C1 segment of cervical spinal cord (tissue), 14 donors: ENCODE measurements around the gene MYT1.

ENCODE experiments used
- DNase-seq, 14 donors: peaks; one replicate each; lab custom pipeline; 2025; lab: John Stamatoyannopoulos, UW

Gene MYT1

DNA sequence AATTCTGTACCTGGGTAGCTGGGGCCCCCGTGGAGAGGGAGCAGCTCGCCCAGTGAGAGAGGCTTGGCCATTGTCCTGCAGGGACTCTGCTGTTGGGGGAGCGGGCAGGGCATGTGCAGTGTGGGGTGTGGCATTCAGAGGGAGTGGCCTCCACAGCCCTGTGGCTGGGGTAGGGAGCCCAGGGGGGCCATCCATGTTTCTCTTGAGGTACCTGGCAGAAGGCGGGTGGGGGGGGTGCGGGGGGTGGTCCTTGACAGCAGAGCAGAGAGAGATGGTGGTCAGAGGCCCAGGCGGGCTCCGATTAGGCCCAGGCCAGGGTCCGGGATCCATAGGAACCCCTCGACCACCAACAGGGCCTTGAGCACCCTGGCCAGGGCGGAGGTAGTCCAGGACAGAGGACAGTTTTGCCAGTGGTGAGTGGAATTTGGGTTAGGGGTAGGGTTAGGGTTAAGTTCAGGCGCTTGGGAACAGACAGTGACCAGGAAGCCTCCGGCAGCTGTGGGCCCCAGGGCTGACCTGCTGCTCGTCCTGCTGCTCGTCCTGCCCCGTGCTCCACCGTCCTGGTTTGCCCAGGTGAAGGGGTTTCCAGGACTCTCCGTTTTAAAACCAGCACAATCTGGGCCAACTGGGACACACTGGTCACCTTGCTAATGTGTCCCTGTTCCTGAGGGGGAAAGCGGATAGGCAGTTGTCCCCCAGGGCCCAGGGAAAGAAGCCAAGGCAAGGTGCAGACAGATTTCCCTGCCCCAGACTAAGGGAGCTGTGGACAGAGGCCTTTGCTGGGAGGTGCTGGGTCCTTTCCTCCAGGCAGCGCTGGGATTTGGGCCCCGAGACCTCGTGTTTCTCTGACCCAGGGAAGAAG is 24.8 kb upstream of the MYT1 start:
- no peak for DNase-seq

DNA sequence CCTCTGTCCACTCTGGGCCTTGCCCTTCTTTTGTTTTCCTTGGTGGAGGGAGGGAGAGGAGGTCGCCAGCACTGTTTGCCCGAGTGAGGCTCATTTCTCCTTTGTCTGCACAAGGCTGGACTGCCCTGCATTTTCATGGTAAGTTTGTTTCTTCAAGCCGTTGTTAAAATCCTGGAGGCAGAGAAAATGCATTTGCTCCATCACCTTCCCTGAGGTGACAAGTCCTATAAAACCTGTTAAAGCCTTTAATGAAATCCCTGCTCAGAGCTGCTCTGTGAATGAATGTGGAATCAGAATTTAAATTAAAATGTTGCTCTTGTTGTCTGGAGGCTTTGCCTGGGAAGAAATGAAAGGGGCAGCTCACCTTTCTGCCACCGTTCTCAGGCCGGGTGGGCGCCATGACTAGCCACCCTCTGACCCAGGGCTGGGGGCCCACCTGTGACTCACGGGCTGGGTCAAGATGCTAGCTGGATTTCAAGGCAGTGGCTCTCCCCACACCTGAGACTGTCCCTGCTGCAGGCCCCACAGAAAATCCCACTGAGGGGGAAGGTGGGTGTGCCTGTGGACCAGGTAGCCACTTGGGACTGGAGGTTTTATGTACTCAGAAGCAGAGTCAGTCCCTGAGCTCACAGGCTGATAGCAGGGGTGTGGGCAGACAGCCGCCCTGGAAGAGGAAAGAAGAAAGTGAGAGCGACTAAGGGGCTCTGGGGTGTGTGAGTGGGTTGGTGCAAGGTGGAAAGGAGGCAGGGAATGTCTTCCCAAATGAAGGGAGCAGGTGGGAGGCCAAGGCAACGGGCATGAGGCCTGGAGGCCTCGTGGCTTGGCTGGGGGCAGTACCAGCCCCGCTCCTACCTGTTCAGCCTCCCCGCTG is 24.0 kb upstream of the MYT1 start:
- DNase-seq = no peak

DNA sequence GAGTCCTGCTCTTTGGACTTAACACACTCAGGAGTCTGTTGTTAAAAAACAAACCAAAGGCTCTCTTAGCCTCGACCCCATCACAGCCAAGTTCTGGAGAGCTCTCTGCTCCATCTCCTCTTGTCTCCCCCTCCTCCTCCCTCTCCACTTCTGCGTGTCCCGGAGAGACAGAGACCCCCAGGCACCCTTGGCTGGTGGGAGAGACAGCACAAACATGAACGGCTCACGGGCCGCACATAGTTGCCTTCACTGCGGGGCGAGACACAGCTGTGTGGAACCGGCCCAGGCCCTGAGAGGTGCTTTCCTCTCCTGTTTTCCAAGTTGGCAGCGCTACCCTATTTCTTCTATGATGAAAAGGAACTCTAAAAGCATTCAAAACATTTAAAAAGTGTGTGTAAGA is 23.3 kb upstream of the MYT1 start:
- no peak for DNase-seq

DNA sequence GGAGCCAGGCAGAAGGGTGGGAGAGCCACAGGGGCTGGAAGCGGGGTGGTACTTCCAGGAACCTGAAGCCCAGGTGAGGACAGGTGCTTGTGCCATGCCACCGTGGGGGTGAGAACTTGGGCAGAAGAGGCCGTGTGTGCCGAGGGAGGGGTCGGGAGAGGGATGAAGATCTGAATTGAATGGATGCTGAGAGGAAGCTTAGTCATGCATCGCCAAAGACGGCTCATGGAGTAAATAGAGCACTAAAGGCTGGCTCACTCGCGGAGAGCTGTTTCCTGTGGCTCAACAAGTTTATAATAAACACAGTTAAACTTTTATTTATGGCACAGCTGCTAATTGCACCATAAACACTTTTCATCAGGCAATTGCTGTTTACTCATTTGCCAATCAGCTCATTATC is 21.7 kb upstream of the MYT1 start:
- no peak for DNase-seq

DNA sequence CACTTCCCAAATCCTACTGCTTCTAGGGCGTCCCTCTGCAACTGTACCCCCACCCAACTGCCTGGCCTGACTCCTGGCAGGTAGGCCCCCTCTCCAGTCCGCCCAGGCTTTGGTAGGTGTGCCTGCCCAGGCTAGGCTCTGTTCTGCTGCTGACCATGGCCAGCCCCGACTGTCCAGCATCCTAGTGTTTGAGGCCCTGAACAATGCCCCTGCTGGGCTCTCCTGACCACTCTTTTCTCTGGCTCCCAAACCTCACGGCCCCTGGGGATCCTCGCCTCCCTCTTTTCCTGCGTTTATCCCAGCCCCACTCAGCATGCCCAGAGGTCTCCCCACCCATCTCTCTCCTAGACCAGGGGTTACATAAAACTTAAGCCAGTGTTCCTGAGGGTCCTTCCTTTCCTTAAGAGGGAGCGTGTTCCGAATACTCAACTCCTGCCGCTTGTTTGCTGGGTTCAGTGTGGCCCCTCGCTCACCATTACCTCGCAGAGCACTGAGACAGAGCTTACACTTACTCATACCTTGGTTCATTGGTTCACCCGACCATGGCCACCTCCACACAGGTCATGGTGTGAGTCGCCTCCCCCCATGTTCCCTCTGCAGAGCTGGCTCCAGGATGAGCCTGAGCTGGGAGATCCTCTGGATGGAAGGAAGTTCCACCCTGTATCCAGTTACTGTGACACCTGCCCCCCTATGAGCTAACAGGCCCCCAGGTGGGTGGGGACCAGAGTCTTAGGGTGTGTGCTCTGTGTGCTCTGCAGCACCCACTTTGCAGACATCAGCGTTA is 21.0 kb upstream of the MYT1 start:
- no peak for DNase-seq

DNA sequence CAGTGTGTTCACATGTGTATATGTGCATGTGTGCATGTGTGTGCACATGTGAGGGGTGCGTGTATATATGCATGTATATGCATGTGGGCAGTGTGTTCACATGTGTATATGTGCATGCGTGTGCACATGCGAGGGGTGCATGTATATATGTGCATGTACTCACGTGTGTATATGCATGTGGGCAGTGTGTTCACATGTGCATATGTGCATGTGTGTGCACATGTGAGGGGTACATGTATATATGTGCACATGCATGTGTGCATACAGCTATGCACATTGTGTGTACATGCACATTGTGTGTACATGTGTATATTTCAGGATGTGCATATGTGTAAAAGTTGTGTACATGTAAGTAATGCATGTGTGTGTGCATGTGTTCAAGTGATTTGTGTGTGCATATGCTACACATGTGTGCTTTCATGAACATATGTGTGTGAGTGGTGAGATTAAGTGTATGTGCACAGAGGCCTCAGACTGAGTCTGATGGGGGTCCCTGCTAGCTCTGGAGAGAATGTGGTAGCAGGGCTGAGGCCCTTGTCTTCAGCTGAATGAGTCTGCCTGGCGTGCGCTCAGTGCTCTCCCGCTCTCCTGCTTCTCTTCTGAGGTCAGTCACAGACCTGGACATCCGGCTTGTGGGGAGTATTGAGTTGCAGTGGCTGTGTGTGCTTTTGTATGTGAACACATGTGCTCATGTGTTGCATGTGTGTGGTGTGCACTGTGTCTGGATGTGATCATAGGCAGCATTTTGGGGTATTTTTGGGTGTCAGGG is 19.9 kb upstream of the MYT1 start:
- no peak for DNase-seq

DNA sequence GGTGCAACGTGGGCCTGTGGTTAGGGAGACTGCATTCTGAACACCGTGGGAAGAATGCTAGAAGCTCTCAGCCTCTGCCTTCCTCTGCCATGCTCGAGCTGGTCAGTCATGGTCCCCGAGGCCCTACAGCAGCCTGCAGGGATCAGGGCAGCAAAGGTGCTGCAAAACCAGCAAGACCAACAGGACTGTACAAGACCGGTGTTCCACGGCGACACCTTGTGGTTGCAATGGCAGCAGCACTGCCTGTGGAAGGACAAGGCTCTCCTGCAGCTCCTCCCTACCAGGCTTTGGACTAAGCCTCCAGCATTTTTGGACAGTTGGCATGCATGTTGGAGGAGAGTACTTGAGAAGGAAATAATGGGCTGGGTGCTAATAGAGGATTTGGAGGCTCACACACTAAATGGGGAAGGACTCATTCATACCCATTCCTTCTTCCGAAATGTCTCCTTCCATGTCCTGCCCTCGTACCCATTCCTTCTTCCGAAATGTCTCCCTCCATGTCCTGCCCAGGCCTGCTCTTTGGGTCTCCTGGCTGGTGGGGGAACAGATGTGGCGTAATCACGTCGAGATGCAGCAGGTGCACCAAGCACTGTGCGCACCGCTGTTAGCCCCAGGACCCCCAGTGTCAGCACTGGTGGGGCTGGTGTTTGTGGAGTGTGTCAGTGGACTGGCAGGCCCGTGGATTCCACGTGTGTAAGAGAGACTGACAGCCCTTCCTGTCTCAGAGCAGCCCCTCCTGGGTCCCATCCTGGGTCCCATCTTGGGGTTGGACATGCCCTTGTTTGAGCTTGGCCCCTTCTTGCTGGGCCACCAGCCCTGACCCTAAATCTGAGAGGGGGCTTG is 18.6 kb upstream of the MYT1 start:
- no peak for DNase-seq

DNA sequence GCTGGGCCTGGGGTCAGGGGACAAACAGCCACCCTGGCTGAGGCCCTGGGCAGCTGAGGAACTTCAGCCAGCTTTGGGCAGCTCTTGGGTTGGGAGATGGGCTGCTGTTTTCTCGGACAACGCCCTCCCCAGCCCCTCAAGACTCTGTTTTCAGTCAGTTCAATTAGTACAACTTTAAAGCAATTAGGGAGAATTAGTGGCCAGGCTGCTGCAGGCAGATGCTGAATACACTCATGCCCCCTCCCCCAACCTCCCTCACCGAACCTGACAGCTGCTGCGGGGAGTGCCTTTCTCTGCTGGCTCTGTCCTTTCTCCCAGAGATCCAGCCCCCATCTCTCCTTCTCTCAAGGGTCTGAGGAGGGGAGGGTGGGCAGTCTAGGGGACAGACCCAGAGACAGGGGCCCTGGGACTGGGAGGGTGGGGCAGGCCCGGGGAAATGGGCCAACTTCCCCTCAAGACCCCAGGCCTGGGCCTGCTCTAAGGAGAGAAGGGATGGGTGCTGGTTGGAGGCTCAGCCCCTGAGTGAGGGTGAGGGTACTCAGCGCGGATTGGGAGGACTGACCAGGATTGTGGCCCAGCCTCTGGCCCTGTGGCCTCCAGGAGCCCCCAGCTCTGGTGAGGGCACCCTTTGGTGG is 17.8 kb upstream of the MYT1 start:
- DNase-seq = no peak

DNA sequence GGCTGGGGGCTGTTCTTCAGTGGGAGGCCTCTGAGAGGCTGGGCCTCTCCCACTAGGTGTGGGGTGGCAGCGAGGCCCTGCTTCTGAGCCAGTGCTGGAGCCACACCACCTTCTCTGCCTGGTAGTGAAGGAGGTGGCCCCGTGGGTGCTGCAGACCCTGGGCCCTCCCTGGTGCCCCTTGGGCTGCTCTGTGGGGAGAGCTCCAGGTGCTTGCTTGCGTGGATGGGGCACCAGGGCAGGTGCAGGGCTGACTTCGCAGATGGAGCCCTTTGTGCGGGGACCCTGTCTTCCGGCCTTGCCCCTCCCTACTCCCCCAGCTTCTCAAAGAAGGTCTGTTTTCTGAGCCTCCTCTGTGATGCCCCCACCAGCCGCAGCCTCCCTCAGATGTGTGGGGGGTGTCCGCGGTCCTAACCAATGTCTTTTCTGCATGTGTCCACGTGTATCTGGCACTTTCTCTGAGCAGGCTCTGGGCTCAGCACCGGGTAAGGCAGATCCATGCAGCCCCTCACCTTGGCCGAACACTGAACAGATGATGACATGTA is 17.2 kb upstream of the MYT1 start:
- no peak for DNase-seq

DNA sequence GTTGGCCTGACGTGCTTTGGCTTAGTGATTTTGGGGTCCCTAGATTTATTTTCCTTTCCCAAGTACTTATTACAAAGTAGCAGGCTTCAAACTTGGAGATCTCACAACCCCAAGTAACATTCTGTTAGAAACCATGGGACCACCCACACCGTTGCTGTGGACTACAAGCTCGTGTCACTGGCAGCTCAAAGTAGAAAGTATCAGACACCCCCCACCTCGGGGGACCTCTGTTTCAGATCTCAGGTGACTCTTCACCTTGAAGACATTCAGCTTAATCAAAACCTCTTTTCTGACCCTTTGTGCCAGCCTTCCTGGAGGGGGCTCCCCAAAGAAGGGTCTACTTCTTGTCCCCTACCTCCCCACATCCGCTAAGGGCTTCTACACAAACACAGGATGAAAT is 15.7 kb upstream of the MYT1 start:
- no peak for DNase-seq

DNA sequence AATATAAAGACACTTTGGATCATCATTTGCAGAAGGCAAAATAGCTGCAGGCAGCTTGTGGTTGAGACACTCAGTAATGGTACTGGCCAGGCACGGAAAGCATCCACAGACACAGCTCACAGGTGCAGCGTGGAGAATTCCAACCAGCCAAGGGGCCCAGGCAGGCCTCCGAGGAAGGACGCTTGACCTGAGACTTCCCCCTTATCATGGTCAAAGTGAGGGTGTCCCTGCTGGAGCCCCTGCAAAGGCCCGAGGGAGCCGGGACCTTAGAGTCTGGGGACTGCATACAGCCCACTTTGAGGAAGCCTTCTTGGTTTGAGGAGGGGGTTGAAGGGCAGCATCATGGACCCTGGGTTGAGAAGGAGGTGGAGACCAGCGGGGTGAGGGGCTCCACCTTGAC is 15.1 kb upstream of the MYT1 start:
- no peak for DNase-seq

DNA sequence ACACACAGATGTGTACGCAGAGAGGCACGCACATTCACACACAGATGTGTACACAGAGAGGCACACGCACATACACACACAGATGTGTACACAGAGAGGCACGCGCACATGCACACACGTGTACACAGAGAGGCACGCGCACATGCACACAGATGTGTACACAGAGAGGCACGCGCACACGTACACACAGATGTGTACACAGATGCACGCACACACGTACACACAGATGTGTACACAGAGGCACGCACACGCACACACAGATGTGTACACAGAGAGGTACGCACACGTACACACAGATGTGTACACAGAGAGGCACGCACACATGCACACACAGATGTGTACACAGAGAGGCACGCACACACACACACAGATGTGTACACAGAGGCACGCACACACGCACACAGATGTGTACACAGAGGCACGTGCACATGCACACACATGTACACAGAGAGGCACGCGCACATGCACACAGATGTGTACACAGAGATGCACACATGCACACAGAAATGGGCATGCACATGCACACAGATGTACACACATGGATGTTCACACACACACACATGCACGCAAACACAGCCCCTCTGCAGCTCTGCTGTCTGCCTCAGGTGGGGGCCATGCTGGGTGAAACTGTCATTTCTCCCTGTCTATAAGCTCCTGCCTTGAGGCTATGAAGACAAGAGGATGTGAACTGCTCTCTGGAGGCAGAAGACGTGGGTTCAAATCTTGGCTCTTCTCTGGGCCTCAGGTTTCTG is 14.3 kb upstream of the MYT1 start:
- no peak for DNase-seq

DNA sequence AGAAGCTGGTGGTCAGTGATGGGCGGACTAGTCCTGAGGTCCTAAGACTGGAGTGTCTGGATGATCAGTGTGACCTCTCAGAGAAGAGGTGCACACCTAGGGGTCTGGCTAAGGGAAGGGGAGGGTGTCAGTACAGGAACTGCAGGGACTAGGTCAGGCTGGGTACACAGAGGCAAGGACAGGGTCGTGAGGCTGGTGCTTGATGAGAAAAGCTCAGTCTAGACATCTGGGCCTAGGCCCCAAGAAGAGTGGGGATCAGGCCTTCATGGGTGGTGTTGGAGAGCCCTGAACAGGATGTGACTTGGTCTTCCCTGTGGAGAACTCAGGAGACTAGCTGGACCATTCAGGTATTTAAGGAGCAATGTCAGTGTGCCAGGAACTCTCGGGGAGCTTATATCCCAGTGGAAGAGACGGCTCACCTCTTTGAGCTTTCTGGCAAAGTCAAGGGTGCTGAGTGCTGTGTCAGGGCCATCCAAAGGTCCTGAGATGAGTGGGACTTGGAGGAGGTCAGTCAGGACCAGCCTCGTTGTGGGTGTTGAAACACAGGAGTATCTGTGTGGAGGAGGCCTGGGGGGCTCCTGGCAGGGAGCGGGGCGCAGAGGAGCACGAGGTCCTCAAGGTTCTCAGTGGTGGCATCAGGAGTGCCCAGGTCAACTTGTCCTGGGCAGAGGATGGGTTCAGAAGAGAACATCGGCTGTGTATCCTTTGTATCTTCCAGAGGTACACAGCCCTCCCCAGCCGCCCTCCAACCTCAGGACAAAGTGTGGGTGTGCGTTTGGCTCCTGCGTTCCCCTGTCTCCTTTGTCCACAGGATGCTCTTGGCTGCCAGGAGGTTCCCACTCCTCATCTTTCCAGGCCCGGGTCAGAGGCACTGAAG is 13.3 kb upstream of the MYT1 start:
- DNase-seq = no peak

DNA sequence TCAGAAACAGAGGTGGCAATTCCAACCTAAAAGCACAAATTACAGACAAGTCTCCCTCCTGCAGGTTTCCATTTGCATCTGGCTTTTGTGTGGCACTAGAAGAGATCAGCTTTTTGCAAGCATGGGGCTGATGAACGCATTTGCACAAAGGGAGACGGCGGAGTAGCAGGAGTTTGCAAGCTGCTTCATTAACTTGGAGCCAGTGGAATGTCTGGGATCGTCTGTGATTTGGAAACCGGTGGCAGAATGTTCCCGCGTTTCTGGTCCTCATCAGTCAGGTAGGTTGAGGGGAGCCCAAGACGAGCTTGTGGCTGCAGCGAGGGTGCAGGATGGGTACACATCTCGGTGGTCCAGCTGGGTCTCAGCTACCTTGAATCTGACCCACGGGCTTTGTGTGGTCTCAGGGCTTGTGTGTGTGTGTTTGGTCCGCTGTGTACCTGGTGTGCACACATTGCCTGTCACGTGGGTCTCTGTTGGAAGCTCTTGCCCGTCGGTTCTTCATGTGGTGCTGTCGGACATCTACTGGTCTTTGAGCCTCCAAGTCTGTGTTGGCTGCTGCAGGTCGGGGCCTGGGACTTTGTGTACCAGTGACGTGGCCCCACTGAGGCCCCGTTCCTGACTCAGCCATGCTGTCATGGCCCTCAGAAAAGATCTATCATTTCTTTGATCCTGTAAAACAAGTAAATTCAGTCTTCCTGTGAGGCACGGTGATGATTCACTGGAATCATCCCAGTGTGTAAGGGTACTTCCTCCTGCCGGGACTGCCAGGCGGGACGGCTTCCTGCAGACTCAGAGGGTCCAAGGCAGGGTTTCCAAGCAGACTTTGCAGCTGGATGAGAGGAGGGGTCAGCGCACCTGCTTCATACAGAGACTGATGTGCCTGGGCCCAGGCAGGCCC is 12.4 kb upstream of the MYT1 start:
- no peak for DNase-seq

DNA sequence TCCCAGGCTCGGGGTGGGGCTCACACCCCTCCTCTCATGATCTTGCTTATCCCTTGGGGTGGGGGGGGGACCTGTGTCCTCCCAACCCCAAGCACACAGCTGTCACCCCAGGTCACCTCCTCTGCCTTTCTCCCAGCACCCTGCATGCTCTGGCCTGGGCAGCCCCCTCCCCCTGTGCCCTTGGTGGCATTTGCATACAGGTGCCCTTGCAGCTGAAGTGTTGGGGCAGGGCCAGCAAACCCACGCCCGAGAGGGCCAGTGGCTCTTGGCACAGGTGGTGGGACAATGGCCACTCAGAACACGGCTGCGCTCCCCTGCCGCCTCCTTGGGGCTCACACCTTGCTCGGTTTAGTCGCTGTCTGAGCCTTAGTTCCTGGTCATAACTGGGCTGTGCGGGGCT is 11.3 kb upstream of the MYT1 start:
- no peak for DNase-seq

DNA sequence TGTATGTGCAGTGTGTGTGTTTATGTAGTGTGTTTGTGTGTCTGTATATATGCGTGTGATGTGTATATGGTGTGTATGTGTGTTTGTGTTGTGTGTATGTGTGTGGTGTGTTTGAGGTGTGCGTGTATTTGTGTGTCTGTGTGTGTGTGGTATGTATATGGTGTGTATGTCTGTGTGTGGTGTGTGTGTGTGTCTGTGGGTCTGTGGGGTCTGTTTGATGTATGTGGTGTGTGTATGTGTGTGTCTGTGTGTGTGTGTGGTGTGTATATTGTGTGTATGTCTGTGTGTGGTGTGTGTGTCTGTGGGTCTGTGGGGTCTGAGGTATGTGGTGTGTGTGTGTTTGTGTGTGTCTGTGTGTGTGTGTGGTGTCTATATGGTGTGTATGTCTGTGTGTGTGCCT is 10.8 kb upstream of the MYT1 start:
- no peak for DNase-seq
